ENCODE measurements around the gene TAF5L. TPM values are rescaled to one million over a fixed set of nuclear protein-coding genes. Genes with fewer than 3 reads are reported as not detected.
A peak's percentile ranks its signal among the peaks of the same experiment; 100 is the strongest.

Gene TAF5L
- total RNA-seq, 1 donor from 2014 or later, result 24.4 TPM

- CTCF ChIA-PET, result interaction anchor here (0.7 to 1.9 kb wide), 5 partner anchors 20 to 79 kb away, joined by 3 to 11 read pairs (median 4); partner anchors contain the start of genes NUP133, TAF5L and URB2
- ATAC-seq (ENCODE audit: low read depth) (peak; percentile 80), DNase-seq (peak; percentile 91)
- no peaks in the 10 kb centered on the region for H3K9me3 Mint-ChIP-seq
- H3K4me1 Mint-ChIP-seq, result peaks cover 31% of the 10 kb centered on the region
- POLR2A ChIA-PET, result interaction anchor here (0.6 to 3.6 kb wide), 16 partner anchors 14 to 1779 kb away, joined by 3 to 46 read pairs (median 4); partner anchors contain the start of genes CCSAP, EXOC8, NUP133 and SPRTN
- H3K36me3 Mint-ChIP-seq (ENCODE audit: low read depth), result peaks cover 9% of the 10 kb centered on the region
- no peaks in the 10 kb centered on the region for H3K27me3 Mint-ChIP-seq
- H3K27ac Mint-ChIP-seq, result peak within 1 kb of the TSS; percentile 90
- no peak for TF ChIP-seq CTCF (IDR thresholded peaks at IDR 0.05)
- intact Hi-C loops (cut with micrococcal nuclease), result loop anchor here (1.0 to 5.0 kb wide), 11 partner anchors 21 to 1970 kb away; partner anchors contain the start of genes ARV1, CCSAP, COG2 and GALNT2
- H3K4me3 Mint-ChIP-seq, result peak within 1 kb of the TSS; percentile 95
These were observed 67.2 kb downstream of the TAF5L start, which contains the start of gene ABCB10 for GRCh38 chr1:229558460-229559335. Gene ABCB10 (minus strand): TSS chr1:229558707. CDS start chr1:229558652, 55 bp downstream.

GRCh38 chr1:229557913-229558414 is 68.0 kb downstream of the TAF5L start:
- H3K27ac Mint-ChIP-seq, result peak overlapping the region; percentile 78
- ChIA-PET CTCF (interaction anchor here (0.6 to 1.9 kb wide), 4 partner anchors 21 to 609 kb away, joined by 3 to 11 read pairs (median 6); partner anchors contain the start of genes TAF5L and URB2), POLR2A (interaction anchor here (0.8 to 3.6 kb wide), 10 partner anchors 21 to 1780 kb away, joined by 3 to 46 read pairs (median 4); partner anchors contain the start of genes EXOC8, NUP133, SPRTN and TAF5L)
- H3K4me3 Mint-ChIP-seq, result peak overlapping the region; percentile 84
- peaks cover 9% of the 10 kb centered on the region for H3K36me3 Mint-ChIP-seq (ENCODE audit: low read depth)
- TF ChIP-seq CTCF (IDR thresholded peaks at IDR 0.05), result no peak
- DNase-seq (peak; percentile 57), ATAC-seq (ENCODE audit: low read depth) (peak; percentile 7)
- intact Hi-C loops (cut with micrococcal nuclease), result loop anchor here (1.0 to 5.0 kb wide), 8 partner anchors 50 to 1971 kb away; partner anchors contain the start of genes ARV1, CCSAP, COG2 and GALNT2
- H3K9me3 Mint-ChIP-seq, result no peaks in the 10 kb centered on the region
- H3K4me1 Mint-ChIP-seq, result peaks cover 31% of the 10 kb centered on the region
- H3K27me3 Mint-ChIP-seq, result no peaks in the 10 kb centered on the region

GRCh38 chr1:229557200-229557850 is 68.6 kb downstream of the TAF5L start:
- no peak for TF ChIP-seq CTCF (IDR thresholded peaks at IDR 0.05)
- no peaks in the 10 kb centered on the region for H3K27me3 Mint-ChIP-seq
- ChIA-PET POLR2A (interaction anchor here (1.0 to 3.6 kb wide), 3 partner anchors 42 to 68 kb away, joined by 3 to 46 read pairs (median 15); partner anchors contain the start of genes NUP133, TAF5L and URB2), CTCF (interaction anchor here (0.6 to 1.9 kb wide), 3 partner anchors 22 to 610 kb away, joined by 3 to 7 read pairs (median 3); no protein-coding TSS in a partner anchor)
- peak overlapping the region; percentile 84 for H3K4me3 Mint-ChIP-seq
- peaks cover 9% of the 10 kb centered on the region for H3K36me3 Mint-ChIP-seq (ENCODE audit: low read depth)
- DNase-seq (no peak), ATAC-seq (ENCODE audit: low read depth) (no peak)
- no peaks in the 10 kb centered on the region for H3K9me3 Mint-ChIP-seq
- intact Hi-C loops (cut with micrococcal nuclease), result loop anchor here (5.0 kb wide), 2 partner anchors 510 to 755 kb away; partner anchors contain the start of gene GALNT2
- peak overlapping the region; percentile 78 for H3K27ac Mint-ChIP-seq
- H3K4me1 Mint-ChIP-seq, result peaks cover 33% of the 10 kb centered on the region

GRCh38 chr1:229554886-229555621 is 70.9 kb downstream of the TAF5L start:
- H3K4me1 Mint-ChIP-seq, result peaks cover 33% of the 10 kb centered on the region
- peaks cover 9% of the 10 kb centered on the region for H3K36me3 Mint-ChIP-seq (ENCODE audit: low read depth)
- ChIA-PET CTCF (interaction anchor here (1.8 kb wide), 1 partner anchor 20 kb away, joined by 3 read pairs; no protein-coding TSS in a partner anchor), POLR2A (no interaction called here)
- DNase-seq, result no peak
- H3K27ac Mint-ChIP-seq, result no peak overlapping the region
- no peak for ATAC-seq (ENCODE audit: low read depth)
- TF ChIP-seq CTCF (IDR thresholded peaks at IDR 0.05), result no peak
- H3K9me3 Mint-ChIP-seq, result no peaks in the 10 kb centered on the region
- no peak overlapping the region for H3K4me3 Mint-ChIP-seq
- intact Hi-C loops (cut with micrococcal nuclease), result loop anchor here (5.0 kb wide), 2 partner anchors 512 to 757 kb away; partner anchors contain the start of gene GALNT2
- H3K27me3 Mint-ChIP-seq, result no peaks in the 10 kb centered on the region

All from activated B cell treated with CpG ODN at 0.5 μM for 24 hours (primary cell).